Suprapubic skin (tissue), 4 donors: ENCODE data around the gene RNF130. TPM values are rescaled to one million over a fixed set of nuclear protein-coding genes. Genes with fewer than 3 reads are reported as not detected.
"Not testable (repeated sequence)": the region's sequence is repeated elsewhere in the genome, so short reads cannot be mapped to it uniquely, and the experiment has no call there.

Experiments used
- DNase-seq, 2 donors: peaks; one replicate each; pipeline ENCODE4 v3.0.0-alpha.2; 2019; ENCODE audit warnings: low spot score in 2 of 2
- H3K27ac ChIP-seq: fragments of 200-600 bp; sonication (generic); one replicate; pipeline ENCODE4 v1.5.1; 2019
- H3K27me3 ChIP-seq: fragments of 200-600 bp; sonication (generic); one replicate; pipeline ENCODE4 v1.5.1; 2019
- H3K36me3 ChIP-seq: fragments of 200-600 bp; sonication (generic); one replicate; pipeline ENCODE4 v1.5.1; 2019
- H3K4me1 ChIP-seq: fragments of 200-600 bp; sonication (generic); one replicate; pipeline ENCODE4 v1.5.1; 2019
- H3K4me3 ChIP-seq: fragments of 200-600 bp; sonication (generic); one replicate; pipeline ENCODE4 v1.5.1; 2019; ENCODE audit warnings: mild to moderate bottlenecking
- H3K9me3 ChIP-seq: fragments of 200-600 bp; sonication (generic); one replicate; pipeline ENCODE4 v1.5.1; 2019
- CTCF ChIP-seq, 2 donors: fragments of 200-600 bp in 1 of 2; fragments of 450-650 bp in 1 of 2; sonication (generic) in 1 of 2; IDR thresholded peaks; one replicate each; pipeline ENCODE4 v1.5.1; 2016 to 2019; ENCODE audit warnings: antibody characterized with exemption in 2 of 2, mild to moderate bottlenecking in 1 of 2, moderate library complexity in 1 of 2
- EP300 ChIP-seq: sonication (generic); formaldehyde crosslinking; IDR thresholded peaks from one replicate; pipeline ENCODE4 v1.6.1; 2017; ENCODE audit warnings: antibody characterized with exemption
- POLR2A ChIP-seq, 2 donors: fragments of 450-650 bp; IDR thresholded peaks; one replicate each; pipeline ENCODE4 v1.6.1; 2017; ENCODE audit warnings: antibody characterized with exemption in 2 of 2, mild to moderate bottlenecking in 2 of 2, moderate library complexity in 2 of 2
- POLR2AphosphoS5 ChIP-seq, 3 donors: sonication (generic); formaldehyde crosslinking; IDR thresholded peaks; one replicate each; pipeline ENCODE4 v1.6.1; 2017; ENCODE audit warnings: antibody characterized with exemption in 3 of 3
- WGBS: methylation state at CpG from one replicate; pipeline ENCODE4 v1.1.5; 2018; 5-methylcytosine and 5-hydroxymethylcytosine counted together
- total RNA-seq, 4 donors: library from RNA; depleted of rRNA; stranded (reverse); fragments of >200 nt; gene quantifications; one replicate each; pipeline ENCODE4 v1.1.0, GENCODE V29; 2016

RNF130 gene
- total RNA-seq, 4 donors from 2014 or later, result 24.8 to 37.2 (median 29.8) TPM

GRCh38 chr5:180095545-180095944 is 24.0 kb upstream of the RNF130 start:
- no peak overlapping the region for H3K4me3 ChIP-seq
- H3K27me3 ChIP-seq, result no peaks in the 10 kb centered on the region
- no peaks in the 10 kb centered on the region for H3K9me3 ChIP-seq
- TF ChIP-seq POLR2A (IDR thresholded peaks at IDR 0.05) (no peak), CTCF (IDR thresholded peaks at IDR 0.05) (no peak), POLR2AphosphoS5 (IDR thresholded peaks at IDR 0.05) (no peak), EP300 (no peak)
- WGBS, result 75% methylated on average over 9 of the region's 9 CpGs
- peaks cover 10% of the 10 kb centered on the region for H3K4me1 ChIP-seq
- no peak for DNase-seq
- H3K36me3 ChIP-seq, result no peaks in the 10 kb centered on the region
- no peak overlapping the region for H3K27ac ChIP-seq

DNA sequence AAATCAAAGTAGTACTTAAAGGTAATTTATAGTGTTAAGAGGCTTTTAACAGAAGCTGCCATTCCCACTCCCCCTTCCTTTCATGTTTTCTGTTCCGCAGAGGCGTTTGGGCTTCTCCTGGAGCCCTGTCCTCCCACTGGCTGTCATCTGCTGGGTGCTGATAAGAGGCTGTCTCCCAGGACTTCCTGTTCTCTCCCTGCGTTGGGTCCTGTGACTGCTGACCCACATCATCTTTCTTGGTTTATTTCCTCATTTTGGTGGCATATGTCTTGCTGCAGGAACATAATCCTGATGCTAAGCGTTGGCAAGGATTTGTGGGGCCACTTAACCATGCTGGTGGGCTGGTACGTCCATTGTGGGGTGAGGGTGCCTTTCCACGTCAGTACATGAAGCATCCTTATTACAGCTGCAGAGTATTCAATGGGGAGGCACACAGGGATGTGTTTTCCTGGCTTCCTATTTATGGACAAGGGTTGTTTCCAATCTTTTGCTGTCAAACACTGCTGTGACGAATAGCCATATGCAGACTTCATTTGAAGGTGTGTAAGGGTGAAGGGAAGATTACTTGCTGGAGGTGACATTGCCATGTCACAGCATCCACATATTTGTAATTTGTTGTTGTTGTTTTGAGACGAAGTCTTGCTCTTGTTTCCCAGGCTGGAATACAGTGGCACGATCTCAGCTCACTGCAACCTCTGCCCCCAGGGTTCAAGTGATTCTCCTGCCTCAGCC is 22.3 kb upstream of the RNF130 start:
- H3K9me3 ChIP-seq, result no peaks in the 10 kb centered on the region
- no peaks in the 10 kb centered on the region for H3K36me3 ChIP-seq
- no peak for TF ChIP-seq CTCF (IDR thresholded peaks at IDR 0.05)
- TF ChIP-seq POLR2AphosphoS5 (IDR thresholded peaks at IDR 0.05), result no peak
- no peak for TF ChIP-seq EP300
- TF ChIP-seq POLR2A (IDR thresholded peaks at IDR 0.05), result no peak
- WGBS, result 74% methylated on average over 9 of the region's 9 CpGs
- H3K27me3 ChIP-seq, result no peaks in the 10 kb centered on the region
- peaks cover 16% of the 10 kb centered on the region for H3K4me1 ChIP-seq
- no peak overlapping the region for H3K27ac ChIP-seq
- DNase-seq, result peak in 1 of 2 donors; percentile 52
- H3K4me3 ChIP-seq, result no peak overlapping the region

- DNase-seq, result no peak
- 90% methylated on average over 6 of the region's 6 CpGs for WGBS
- H3K27ac ChIP-seq, result no peak overlapping the region
- peaks cover 16% of the 10 kb centered on the region for H3K4me1 ChIP-seq
- no peaks in the 10 kb centered on the region for H3K27me3 ChIP-seq
- H3K9me3 ChIP-seq, result no peaks in the 10 kb centered on the region
- no peak for TF ChIP-seq CTCF (IDR thresholded peaks at IDR 0.05)
- TF ChIP-seq EP300, result no peak
- TF ChIP-seq POLR2A (IDR thresholded peaks at IDR 0.05), result no peak
- no peak for TF ChIP-seq POLR2AphosphoS5 (IDR thresholded peaks at IDR 0.05)
- no peaks in the 10 kb centered on the region for H3K36me3 ChIP-seq
- H3K4me3 ChIP-seq, result no peak overlapping the region
Measured at GRCh38 chr5:180093241-180093640, 21.7 kb upstream of the RNF130 start.

DNA sequence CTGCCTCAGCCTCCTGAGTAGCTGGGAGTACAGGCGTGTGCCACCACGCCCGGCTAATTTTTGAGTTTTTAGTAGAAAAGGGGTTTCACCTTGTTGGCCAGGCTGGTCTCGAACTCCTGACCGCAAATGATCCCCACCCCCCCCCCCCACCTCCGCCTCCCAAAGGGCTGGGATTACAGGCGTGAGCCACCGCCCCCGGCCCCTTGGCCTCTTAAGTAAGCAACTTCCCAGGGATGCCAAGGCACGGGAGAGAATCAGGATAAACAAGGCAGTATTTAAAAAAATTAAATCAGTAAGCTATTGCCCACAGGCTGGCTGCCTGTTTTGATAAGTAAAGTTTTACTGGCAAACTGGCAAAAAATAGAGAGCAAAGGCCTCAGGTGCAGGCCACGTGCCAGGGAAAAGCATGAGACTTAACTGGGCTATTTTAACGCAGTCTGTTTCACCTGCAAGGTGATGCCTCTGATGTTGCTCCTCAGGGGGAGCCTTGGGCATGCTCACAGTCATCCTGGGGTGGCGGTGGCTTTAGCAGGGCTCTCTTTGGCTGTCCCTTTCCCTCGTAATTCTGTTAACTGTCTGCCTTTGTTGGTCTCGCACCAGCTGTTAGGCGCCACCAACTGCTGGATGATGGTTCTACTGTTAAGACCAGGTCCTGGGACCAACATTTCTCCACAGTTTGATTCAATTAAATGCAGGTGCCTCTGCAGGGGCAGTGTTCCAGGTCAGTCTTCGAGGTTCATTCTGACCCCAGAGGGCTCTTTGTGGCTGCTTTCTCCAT is 19.4 kb upstream of the RNF130 start:
- Histone ChIP-seq H3K4me3 (peak overlapping the region; percentile 61), H3K36me3 (no peaks in the 10 kb centered on the region), H3K27me3 (no peaks in the 10 kb centered on the region), H3K27ac (no peak overlapping the region), H3K4me1 (peaks cover 16% of the 10 kb centered on the region), H3K9me3 (no peaks in the 10 kb centered on the region)
- 20% methylated on average over 17 of the region's 17 CpGs for WGBS
- DNase-seq, result no peak
- TF ChIP-seq POLR2A (IDR thresholded peaks at IDR 0.05) (no peak), EP300 (no peak), POLR2AphosphoS5 (IDR thresholded peaks at IDR 0.05) (no peak), CTCF (IDR thresholded peaks at IDR 0.05) (no peak)

DNA sequence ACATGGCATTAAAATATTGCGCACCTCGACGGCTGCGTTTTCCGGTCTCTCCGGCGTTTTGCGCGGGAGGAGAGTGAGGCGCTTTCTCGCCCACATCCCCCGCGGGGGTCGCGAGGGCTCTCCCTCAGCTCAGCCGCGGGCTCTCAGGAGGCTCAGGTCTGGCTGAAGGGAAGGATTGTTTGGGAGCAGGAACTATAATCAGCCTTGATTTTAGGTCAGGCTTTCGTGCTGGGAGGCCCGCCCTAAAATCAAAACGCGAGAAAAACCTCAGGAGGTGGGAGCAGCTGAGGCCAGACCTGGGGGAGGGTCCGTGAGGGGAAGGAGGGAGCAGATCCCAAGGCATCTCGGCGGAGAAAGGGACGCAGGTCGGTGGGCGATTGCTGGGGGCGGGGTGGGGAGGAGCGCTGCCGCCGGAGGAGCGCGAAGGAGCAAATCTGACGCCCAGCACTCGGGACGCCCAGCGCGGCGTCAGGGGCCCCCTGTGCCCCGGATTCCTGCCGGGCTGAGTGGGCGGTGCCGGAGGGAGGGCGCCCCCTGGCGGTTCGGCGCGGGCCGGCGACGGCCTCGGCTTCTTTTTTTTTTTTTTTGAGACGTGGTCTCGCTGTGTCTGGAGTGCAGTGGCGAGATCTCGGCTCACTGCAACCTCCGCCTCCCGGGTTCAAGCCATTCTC is 18.7 kb upstream of the RNF130 start:
- Histone ChIP-seq H3K4me1 (peaks cover 16% of the 10 kb centered on the region), H3K36me3 (no peaks in the 10 kb centered on the region), H3K9me3 (no peaks in the 10 kb centered on the region), H3K27ac (peak overlapping the region; percentile 77), H3K4me3 (peak overlapping the region; percentile 61), H3K27me3 (no peaks in the 10 kb centered on the region)
- WGBS, result 3% methylated on average over 33 of the region's 58 CpGs
- no peak for DNase-seq
- TF ChIP-seq CTCF (IDR thresholded peaks at IDR 0.05), result peak; percentile 74 to 89
- TF ChIP-seq EP300, result no peak
- TF ChIP-seq POLR2AphosphoS5 (IDR thresholded peaks at IDR 0.05), result peak in 1 of 3 donors; percentile 23
- TF ChIP-seq POLR2A (IDR thresholded peaks at IDR 0.05), result no peak

- H3K27ac ChIP-seq, H3K36me3 ChIP-seq, H3K27me3 ChIP-seq, H3K9me3 ChIP-seq, DNase-seq: not testable (repeated sequence)
- Histone ChIP-seq H3K4me3 (peak overlapping the region; percentile 61), H3K4me1 (peaks cover 16% of the 10 kb centered on the region)
- 76% methylated on average over 18 of the region's 18 CpGs for WGBS
Measured at GRCh38 chr5:180089628-180090027, 18.1 kb upstream of the RNF130 start.
